ENCODE data around the gene PFDN2.

Gene PFDN2

DNA sequence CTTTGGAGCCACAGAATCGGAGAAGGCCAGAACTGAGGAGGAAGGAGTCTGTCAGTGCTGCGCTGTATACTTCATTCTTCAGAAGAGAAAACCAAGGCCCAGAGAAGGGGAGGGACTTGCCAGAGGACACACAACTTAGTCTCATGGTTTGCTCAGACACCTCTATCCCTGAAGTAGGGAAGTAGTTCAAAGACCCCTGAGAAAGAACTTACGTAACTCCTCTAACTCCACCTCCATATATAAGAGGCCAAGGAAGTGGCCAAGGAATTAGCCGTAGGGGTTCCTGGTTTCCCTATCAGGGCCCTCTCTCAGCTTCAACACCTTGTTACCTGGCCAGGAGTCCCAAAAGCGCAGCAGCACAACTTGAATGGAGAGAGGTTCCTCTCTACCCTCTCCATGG, 27.9 kb downstream of the PFDN2 start:
- TF ChIP-seq, protein P1, sequence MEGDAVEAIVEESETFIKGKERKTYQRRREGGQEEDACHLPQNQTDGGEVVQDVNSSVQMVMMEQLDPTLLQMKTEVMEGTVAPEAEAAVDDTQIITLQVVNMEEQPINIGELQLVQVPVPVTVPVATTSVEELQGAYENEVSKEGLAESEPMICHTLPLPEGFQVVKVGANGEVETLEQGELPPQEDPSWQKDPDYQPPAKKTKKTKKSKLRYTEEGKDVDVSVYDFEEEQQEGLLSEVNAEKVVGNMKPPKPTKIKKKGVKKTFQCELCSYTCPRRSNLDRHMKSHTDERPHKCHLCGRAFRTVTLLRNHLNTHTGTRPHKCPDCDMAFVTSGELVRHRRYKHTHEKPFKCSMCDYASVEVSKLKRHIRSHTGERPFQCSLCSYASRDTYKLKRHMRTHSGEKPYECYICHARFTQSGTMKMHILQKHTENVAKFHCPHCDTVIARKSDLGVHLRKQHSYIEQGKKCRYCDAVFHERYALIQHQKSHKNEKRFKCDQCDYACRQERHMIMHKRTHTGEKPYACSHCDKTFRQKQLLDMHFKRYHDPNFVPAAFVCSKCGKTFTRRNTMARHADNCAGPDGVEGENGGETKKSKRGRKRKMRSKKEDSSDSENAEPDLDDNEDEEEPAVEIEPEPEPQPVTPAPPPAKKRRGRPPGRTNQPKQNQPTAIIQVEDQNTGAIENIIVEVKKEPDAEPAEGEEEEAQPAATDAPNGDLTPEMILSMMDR (IDR thresholded peaks at IDR 0.05; ENCODE audit: extremely low read depth, insufficient read depth, missing control alignments), result no peak
- in situ Hi-C loops (cut with MboI; ENCODE audit: low pct_unique_long_range_greater_than_20kb, low sequenced_read_pairs, unreplicated experiment), result no loop called here
- DNase-seq (ENCODE audit: low spot score), result no peak

DNA sequence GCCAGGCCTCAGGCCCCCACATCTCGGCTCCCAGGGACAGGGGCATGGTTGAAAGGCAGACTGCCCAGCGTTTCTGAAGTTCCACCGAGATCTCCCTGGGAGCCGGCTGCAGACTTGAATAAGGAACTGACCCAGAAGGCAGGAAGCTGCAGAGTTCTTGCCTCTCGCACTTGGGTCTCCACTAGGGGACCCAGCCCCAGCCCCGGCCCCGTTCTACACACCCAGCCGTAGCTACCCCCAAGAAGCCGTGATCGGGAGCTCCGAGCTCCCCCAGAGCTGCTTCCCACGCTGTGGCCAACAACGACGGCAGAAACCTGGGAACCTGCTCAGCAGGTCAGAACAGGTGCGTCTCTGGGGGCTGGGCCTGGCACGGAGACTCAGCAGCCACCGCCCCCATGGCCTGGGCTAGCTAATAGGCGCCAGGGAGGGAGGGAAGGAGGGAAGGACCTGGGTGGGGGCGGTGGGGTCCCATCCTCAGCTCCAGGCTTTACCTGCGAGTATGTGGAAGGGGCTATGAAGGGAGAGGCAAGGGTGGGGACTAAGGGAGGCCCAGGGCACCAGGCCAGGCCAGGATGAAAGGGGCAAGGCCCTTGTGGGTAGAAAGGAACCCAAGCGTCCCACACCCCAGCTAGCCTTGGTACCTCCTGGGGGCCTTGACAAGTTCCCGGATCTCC, 28.4 kb downstream of the PFDN2 start, which contains the start of gene NECTIN4:
TSS of gene NECTIN4 (minus strand) at position 308 of the 674 bp plus-strand sequence. CDS start at position 46, 262 bp downstream.
- TF ChIP-seq, protein P1 (IDR thresholded peaks at IDR 0.05; ENCODE audit: extremely low read depth, insufficient read depth, missing control alignments), result no peak
- in situ Hi-C loops (cut with MboI; ENCODE audit: low pct_unique_long_range_greater_than_20kb, low sequenced_read_pairs, unreplicated experiment), result no loop called here
- no peak for DNase-seq (ENCODE audit: low spot score)

DNA sequence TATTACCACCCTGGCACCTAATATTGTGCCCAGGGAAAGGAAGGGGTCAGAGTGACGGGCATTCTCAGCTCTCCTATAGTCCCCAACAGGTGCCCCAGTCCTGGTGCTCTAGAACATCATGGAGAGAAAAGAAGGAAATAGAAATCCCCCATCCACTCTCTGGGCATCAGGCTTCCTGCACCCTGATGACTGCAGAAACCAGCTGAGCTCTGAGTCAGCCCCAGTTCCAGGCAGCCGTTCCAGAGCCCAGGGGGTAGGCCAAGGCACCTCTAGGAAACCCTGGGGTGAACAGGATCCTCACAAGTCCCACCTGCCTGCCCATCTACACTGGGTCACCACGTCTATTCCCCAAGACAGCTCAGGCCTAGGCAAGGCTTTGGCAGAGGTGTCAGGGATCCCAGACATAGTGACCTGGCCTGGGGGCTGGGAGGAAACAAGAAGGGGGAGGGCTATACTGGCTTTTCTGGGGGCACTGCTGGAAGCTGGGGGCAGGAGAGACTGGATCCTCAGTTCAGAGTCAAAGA, 29.2 kb downstream of the PFDN2 start:
- in situ Hi-C loops (cut with MboI; ENCODE audit: low pct_unique_long_range_greater_than_20kb, low sequenced_read_pairs, unreplicated experiment), result no loop called here
- DNase-seq (ENCODE audit: low spot score), result no peak
- TF ChIP-seq, protein P1 (IDR thresholded peaks at IDR 0.05; ENCODE audit: extremely low read depth, insufficient read depth, missing control alignments), result no peak

DNA sequence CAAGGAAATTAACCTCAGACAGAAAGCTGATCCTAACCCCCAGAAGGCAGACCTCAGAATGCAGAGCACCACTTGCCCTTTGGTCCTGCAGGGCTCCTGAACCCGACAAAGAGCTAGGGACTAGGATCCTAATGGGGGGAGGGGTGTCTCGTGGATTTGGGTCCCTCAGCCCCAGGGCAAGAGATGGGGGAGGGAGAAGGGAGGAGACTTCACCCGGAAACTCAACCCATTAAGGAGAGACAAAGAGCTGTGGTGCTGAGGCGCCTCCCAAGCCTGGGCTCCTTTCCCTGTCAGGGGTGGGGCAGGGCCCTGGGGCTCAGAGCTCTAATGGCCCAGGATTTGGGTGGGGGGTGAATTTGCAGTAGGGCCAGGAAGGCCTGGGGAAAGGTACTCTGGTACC, 31.4 kb downstream of the PFDN2 start:
- in situ Hi-C loops (cut with MboI; ENCODE audit: low pct_unique_long_range_greater_than_20kb, low sequenced_read_pairs, unreplicated experiment), result no loop called here
- no peak for DNase-seq (ENCODE audit: low spot score)
- TF ChIP-seq, protein P1 (IDR thresholded peaks at IDR 0.05; ENCODE audit: extremely low read depth, insufficient read depth, missing control alignments), result no peak

DNA sequence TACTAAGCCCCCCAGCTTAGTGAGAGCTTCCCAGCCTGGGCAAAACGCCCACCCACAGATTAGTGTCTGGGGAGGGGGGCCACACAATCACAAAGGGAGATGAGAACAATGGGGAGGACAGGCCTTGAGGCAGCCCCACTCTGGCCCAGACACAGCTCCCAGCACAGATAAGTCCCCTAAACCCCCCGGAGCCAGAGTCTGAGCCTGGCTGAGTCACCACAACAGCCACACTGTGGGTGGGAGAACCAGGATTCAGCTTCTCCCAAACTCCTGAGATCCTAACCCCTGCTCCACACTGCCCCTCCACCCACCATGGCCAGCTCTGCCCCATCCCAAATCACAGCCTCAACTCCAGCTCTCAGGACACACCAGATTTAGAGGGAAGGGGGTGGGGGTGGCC, 32.7 kb downstream of the PFDN2 start:
- TF ChIP-seq, protein P1 (IDR thresholded peaks at IDR 0.05; ENCODE audit: extremely low read depth, insufficient read depth, missing control alignments), result no peak
- no peak for DNase-seq (ENCODE audit: low spot score)
- in situ Hi-C loops (cut with MboI; ENCODE audit: low pct_unique_long_range_greater_than_20kb, low sequenced_read_pairs, unreplicated experiment), result no loop called here

DNA sequence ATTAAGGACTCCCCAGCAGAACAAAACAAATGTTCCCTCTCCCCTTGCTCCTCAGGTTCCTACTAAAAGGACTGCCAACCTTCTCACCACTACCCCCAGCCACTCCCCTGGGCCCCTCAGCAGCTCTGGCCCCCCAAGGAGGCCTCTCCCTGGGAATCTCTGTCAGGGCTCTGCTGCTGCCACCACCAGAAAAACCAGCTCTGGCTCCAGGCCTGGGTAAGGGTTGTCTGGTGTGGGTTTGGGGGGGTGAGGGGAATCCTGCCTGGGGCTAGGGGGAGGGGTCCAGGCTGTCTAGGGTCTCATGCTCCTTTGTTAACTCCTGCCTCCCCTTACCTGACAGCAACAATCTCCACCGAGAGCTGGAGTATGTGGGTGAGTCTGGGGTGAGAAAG, 33.2 kb downstream of the PFDN2 start:
- in situ Hi-C loops (cut with MboI; ENCODE audit: low pct_unique_long_range_greater_than_20kb, low sequenced_read_pairs, unreplicated experiment), result no loop called here
- TF ChIP-seq, protein P1 (IDR thresholded peaks at IDR 0.05; ENCODE audit: extremely low read depth, insufficient read depth, missing control alignments), result no peak
- no peak for DNase-seq (ENCODE audit: low spot score)

Data from GM13977 (cell line).